ENCODE data around the gene RAI1. TPM values are rescaled to one million over a fixed set of nuclear protein-coding genes. Genes with fewer than 3 reads are reported as not detected.

Gene RAI1
- total RNA-seq, 4 donors from 2014 or later: 12.8 to 51.2 (median 47.6) TPM

DNA sequence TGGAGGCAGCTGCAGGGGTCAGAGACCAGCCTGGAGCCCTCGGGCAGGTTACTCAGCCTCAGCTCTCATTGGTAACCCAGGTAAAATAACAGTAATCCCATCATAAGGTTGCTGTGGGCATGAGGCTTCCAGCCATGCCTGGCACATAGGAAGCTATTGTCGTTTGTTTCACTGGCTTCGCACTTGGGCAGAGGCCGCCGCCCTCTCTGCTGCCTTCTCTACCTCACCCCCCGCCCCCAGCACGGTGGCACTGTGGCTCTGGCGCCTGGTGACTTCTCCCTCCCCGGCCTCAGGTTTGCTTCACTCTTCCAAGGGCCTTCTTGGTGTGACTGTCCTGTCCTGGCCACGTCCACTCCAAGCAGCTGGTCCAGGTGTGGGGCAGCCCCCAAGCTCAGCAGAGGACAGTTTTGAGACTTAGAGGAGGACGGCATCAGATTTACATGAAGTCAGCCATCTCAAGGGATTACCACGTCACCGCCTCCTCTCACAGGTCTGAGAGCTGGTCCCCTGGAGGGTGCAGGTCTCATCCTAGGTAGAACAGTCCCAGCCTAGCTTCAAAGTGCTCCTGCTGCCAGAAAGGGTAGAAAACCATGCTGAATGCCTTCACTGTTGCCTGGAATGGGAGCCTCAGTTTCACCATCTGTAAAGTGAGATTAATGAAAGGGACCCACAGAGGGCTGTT is 120.7 kb downstream of the RAI1 start:
- TF ChIP-seq, protein P1, sequence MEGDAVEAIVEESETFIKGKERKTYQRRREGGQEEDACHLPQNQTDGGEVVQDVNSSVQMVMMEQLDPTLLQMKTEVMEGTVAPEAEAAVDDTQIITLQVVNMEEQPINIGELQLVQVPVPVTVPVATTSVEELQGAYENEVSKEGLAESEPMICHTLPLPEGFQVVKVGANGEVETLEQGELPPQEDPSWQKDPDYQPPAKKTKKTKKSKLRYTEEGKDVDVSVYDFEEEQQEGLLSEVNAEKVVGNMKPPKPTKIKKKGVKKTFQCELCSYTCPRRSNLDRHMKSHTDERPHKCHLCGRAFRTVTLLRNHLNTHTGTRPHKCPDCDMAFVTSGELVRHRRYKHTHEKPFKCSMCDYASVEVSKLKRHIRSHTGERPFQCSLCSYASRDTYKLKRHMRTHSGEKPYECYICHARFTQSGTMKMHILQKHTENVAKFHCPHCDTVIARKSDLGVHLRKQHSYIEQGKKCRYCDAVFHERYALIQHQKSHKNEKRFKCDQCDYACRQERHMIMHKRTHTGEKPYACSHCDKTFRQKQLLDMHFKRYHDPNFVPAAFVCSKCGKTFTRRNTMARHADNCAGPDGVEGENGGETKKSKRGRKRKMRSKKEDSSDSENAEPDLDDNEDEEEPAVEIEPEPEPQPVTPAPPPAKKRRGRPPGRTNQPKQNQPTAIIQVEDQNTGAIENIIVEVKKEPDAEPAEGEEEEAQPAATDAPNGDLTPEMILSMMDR (IDR thresholded peaks at IDR 0.05): no peak
- no peak for TF ChIP-seq POLR2A (IDR thresholded peaks at IDR 0.05)
- Histone ChIP-seq H3K27me3 (no peaks in the 10 kb centered on the region), H3K36me3 (peaks cover 0 to 39% (median 0%) of the 10 kb centered on the region in 3 donors), H3K27ac (no peak overlapping the region), H3K4me1 (no peaks in the 10 kb centered on the region), H3K4me3 (no peak overlapping the region), H3K9me3 (no peaks in the 10 kb centered on the region)
- DNase-seq: no peak

DNA sequence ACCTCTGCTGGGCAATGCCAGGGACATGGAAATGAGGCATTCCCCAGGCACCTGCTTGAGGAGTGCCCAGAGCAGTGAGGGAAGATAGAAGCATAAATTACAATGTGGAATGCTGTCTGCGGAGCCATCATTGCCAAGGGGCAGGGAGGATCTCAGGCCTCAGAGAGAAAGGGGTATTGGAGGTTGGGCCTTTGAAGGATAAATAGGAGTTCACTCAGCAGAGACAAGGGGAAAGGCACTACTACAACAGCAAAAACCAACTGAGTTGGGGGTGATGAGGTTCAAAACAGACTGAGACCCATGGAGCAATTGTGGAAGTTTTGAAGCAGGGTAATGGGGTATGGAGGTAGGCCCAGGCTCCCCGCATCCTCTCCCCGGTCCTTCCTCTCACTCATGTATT is 122.7 kb downstream of the RAI1 start:
- TF ChIP-seq POLR2A (IDR thresholded peaks at IDR 0.05): no peak
- TF ChIP-seq, protein P1 (IDR thresholded peaks at IDR 0.05): no peak
- Histone ChIP-seq H3K36me3 (peaks cover 0 to 22% (median 0%) of the 10 kb centered on the region in 3 donors), H3K27ac (no peak overlapping the region), H3K27me3 (no peaks in the 10 kb centered on the region), H3K4me1 (peaks cover 0 to 3% (median under 1%) of the 10 kb centered on the region in 4 donors), H3K9me3 (no peaks in the 10 kb centered on the region), H3K4me3 (no peak overlapping the region)
- DNase-seq: no peak

DNA sequence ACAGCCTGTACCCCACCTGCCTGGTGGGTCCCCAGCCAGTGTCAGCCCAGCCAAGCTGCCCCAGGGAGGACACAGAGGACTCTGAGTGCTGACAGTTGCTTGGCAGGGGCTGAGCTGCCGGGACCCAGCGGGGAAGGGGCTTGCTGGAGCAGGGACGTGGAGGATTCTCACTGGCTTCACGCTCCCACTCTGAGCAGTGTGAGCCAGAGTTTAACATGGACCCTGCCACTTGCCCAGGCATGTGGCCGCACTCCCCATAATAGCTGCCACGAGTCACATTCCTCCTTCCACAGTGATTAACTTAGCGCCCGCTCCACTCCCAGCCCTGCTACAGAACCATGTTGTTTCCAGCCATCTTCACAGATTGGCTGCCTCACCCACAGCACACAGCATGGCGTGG is 124.3 kb downstream of the RAI1 start:
- Histone ChIP-seq H3K27ac (no peak overlapping the region), H3K27me3 (no peaks in the 10 kb centered on the region), H3K4me3 (no peak overlapping the region), H3K9me3 (no peaks in the 10 kb centered on the region), H3K4me1 (peaks cover 0 to 13% (median 6%) of the 10 kb centered on the region in 4 donors), H3K36me3 (peaks cover 0 to 29% (median 0%) of the 10 kb centered on the region in 3 donors)
- TF ChIP-seq, protein P1 (IDR thresholded peaks at IDR 0.05): no peak
- TF ChIP-seq POLR2A (IDR thresholded peaks at IDR 0.05): no peak
- no peak for DNase-seq

DNA sequence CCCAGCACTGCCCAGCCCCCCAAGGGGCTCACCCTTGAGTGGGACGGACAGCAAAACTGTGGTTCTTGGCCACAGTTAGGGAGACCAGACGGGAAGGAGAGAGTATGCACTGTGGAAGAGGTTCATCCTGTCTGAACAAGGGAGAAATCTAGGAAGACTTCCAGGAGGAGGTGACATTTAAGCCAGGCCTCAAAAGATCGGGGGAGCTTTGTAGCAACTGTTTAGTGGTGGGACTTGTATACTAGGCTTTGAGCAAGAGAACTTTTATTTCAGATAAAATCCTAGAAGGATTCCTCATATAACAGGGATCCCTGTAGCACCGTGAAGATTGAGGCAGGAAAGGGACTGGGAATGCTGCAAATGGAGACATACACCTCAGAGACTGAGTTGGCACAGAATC is 124.8 kb downstream of the RAI1 start:
- peaks cover 0 to 33% (median 0%) of the 10 kb centered on the region in 3 donors for H3K36me3 ChIP-seq
- TF ChIP-seq, protein P1 (IDR thresholded peaks at IDR 0.05): no peak
- no peak for TF ChIP-seq POLR2A (IDR thresholded peaks at IDR 0.05)

DNA sequence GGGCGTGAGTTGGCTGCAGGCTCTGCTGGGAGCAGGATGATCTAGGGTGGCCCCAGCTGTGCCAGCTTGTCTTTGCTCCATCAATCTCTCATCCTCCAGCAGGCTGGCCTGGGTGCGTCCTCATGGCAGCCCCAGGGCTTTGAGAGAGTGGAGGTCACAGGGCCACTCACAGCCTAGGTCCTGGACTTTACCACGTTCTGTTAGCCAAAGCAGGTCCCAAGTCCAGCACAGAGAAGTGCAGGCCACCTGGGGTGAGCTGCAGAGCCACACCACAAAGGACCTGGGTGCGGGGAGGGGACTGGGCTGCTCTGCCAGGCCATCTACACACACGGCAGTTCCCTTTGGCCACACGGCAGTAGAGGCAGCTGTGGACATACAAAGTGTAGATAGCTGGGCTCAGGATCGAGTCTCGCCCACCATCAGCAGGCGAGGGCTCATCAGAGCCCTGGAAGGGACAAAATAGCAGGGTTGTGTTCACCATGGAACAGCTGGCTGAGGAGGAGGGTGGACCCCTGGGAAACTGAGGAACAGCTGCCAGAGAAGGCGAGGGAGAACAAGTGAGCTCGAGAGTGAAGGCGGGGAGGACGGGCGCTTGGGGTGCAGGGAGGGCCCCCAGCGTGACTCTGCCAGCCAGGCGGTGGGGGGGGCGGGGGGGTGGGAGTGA is 125.5 kb downstream of the RAI1 start:
- H3K4me3 ChIP-seq: no peak overlapping the region
- no peak overlapping the region for H3K27ac ChIP-seq
- no peak for DNase-seq
- peaks cover 0 to 18% (median 6%) of the 10 kb centered on the region in 4 donors for H3K4me1 ChIP-seq
- no peaks in the 10 kb centered on the region for H3K27me3 ChIP-seq
- H3K36me3 ChIP-seq: peaks cover 0 to 38% (median 0%) of the 10 kb centered on the region in 3 donors
- TF ChIP-seq POLR2A (IDR thresholded peaks at IDR 0.05): no peak
- TF ChIP-seq, protein P1 (IDR thresholded peaks at IDR 0.05): no peak
- H3K9me3 ChIP-seq: no peaks in the 10 kb centered on the region

More for the DNA sequence above, 124.8 kb downstream of the RAI1 start:
- Histone ChIP-seq H3K27ac (no peak overlapping the region), H3K4me3 (no peak overlapping the region), H3K9me3 (no peaks in the 10 kb centered on the region), H3K4me1 (peaks cover 0 to 13% (median 6%) of the 10 kb centered on the region in 4 donors), H3K27me3 (no peaks in the 10 kb centered on the region)
- DNase-seq: no peak
